22Rv1 (cell line): ENCODE measurements around the gene HLA-DQB1.
"Not testable (repeated sequence)": the region's sequence is repeated elsewhere in the genome, so short reads cannot be mapped to it uniquely, and the experiment has no call there.

Experiments
- H3K27ac ChIP-seq: fragments of 450-650 bp; 2 replicates; pipeline ENCODE4 v1.5.1; 2017
- ZFX ChIP-seq: fragments of 450-650 bp; IDR thresholded peaks from 2 replicates; pipeline ENCODE4 v1.6.1; 2017; ENCODE audit warnings: antibody characterized with exemption, borderline replicate concordance
- TF ChIP-seq, protein P1 (sequence below): fragments of 450-650 bp; IDR thresholded peaks from 2 replicates; pipeline ENCODE4 v1.5.1; 2017; ENCODE audit warnings: mild to moderate bottlenecking

HLA-DQB1 gene

DNA sequence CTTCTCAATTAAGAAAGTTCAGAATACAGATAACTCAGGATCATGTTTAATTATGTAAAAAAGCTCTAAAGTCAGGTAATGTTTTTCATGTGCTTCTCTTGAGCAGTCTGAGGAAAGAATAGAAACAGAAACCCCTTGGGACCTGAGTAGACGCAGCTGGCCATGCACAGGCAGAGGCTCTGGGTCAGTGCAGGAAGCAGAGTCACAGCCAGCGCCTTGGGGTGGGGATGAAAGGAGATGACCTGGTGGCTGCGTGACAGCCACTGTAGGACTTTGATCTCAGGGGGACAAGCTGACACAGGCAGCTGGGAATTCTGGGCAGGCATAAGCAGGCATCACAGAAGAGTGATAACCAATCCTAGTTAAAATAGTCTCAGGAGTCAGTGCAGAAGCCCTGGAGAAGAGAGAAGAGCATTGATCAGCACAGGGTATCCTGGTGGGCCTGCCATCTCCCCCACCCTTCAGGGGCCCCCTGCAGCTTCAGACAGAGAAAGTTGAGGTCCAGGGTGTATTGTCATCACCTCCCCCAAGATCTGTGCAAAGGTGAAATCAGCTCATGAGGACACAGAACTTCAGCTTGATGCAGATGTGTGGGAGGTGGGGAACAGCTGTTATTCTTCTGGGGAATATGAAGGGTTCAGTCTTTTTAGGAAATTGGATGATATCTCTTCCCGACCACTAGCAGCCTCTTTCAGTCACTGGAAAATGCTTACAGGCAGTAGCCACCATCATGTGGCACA lies 6.4 kb downstream of the HLA-DQB1 start:
- no peak for TF ChIP-seq ZFX
- TF ChIP-seq, protein P1, sequence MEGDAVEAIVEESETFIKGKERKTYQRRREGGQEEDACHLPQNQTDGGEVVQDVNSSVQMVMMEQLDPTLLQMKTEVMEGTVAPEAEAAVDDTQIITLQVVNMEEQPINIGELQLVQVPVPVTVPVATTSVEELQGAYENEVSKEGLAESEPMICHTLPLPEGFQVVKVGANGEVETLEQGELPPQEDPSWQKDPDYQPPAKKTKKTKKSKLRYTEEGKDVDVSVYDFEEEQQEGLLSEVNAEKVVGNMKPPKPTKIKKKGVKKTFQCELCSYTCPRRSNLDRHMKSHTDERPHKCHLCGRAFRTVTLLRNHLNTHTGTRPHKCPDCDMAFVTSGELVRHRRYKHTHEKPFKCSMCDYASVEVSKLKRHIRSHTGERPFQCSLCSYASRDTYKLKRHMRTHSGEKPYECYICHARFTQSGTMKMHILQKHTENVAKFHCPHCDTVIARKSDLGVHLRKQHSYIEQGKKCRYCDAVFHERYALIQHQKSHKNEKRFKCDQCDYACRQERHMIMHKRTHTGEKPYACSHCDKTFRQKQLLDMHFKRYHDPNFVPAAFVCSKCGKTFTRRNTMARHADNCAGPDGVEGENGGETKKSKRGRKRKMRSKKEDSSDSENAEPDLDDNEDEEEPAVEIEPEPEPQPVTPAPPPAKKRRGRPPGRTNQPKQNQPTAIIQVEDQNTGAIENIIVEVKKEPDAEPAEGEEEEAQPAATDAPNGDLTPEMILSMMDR = no peak
- H3K27ac ChIP-seq = no peak overlapping the region

DNA sequence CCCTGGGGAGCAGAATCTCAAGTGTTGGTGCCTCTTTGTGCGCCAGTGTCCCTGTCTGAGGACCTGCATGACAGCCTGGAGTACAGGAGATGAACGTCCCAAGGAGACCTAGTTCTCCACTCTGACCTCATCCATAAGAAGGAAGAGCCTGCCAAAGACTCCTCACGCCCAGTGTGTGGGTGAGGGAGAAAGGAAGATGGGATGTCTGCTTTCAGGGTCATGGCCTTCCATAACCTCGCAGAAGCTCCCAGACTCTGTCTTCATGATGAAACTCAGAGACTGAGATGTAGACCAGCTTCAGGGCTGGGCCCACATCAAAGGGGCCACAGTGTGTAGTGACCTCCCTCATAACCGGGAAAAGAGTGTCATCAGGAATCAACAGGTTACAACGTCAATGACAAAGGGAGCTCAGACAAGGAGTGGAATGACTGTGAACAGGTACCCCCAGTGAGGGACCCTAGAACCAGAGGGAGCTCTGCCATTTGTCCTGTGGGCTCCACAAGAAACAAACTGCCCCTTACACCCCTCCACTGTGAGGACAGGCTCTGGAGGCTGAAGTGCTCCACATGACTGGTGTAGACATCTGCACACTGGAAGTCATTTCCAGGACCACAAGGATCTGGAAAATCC lies 8.1 kb downstream of the HLA-DQB1 start:
- no peak overlapping the region for H3K27ac ChIP-seq
- TF ChIP-seq ZFX = no peak
- TF ChIP-seq, protein P1 = no peak

DNA sequence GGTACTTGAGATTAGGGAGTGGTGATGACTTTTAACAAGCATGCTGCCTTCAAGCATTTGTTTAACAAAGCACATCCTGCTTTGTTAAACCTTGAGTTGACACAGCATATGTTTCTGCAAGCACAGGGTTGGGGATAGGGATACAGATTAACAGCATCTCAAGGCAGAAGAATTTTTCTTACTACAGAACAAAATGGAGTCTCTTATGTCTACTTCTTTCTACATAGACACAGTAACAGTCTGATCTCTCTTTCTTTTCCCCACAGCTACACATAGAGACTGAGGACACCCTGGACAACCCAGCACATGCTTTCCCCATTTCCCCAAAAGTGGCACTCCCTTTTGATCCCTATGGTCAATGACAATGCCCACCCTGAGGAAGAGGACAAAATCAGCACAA lies 8.6 kb downstream of the HLA-DQB1 start:
- H3K27ac ChIP-seq = not testable (repeated sequence)

DNA sequence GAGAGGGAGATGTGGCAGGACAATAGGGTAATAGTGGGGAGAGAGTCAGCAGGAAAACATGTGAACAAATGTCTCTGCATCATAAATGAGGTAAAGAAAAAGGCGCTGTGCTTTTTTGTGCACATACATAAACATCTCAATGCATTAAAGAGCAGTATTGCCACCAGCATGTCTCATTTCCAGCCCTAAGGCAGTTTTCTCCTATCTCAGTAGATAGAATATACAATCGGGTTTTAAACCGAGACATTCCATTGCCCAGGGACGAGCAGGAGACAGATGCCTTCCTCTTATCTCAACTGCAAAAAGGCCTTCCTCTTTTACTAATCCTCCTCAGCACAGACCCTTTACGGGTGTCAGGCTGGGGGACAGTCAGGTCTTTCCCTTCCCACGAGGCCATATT lies 9.1 kb downstream of the HLA-DQB1 start:
- H3K27ac ChIP-seq = not testable (repeated sequence)

DNA sequence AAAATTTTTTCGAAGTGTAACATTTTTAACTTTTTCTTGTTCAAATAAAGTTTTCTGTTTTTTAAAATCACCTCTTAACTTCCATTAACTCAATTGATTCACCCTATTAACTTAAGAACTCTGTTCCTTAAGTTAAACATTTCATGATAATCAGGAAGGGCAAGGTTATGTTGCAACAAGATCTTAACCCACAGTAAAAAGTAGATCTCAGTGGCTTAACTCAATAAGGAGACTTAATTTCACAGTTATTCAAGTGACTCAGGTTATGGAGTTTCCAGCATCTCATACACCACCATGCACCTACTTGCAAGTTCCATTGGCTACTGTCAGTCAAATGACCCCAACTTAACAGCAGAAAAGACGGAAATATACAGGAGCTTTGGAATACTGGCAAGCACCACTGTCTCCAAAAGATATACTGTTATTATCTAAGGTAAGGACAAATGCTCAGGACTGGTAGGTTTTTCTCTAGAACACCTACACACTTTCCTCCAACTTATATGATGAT lies 11.2 kb downstream of the HLA-DQB1 start:
- TF ChIP-seq, protein P1 = no peak
- no peak for TF ChIP-seq ZFX
- no peak overlapping the region for H3K27ac ChIP-seq

DNA sequence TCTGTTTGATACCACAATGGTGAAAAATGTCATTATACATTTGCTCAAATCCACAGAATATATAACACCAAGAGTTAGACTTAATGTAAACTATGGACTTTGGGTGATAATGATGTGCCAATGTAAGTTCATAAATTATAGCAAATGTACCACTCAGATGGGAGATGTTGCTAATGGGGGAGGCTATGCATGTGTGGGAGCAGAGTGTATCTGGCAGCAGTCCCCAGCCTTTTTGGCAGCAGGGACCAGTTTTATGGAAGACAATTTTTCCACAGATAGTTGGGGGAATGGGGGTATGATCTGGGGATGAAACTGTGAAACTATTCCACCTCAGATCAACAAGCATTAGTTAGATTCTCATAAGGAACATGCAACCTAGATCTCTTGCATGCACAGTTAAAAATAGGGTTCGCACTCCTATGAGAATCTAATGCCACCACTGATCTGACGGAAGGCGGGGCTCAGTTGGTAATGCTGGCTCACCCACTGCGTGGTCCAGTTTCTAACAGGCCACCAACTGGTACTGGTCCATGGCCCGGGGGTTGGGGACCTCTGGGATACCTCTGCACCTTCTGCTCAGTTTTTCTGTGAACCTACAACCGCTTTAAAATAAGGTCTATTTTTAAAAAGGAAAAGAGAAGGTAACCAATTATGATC lies 21.3 kb downstream of the HLA-DQB1 start:
- no peak overlapping the region for H3K27ac ChIP-seq
- TF ChIP-seq ZFX = no peak
- TF ChIP-seq, protein P1 = no peak

DNA sequence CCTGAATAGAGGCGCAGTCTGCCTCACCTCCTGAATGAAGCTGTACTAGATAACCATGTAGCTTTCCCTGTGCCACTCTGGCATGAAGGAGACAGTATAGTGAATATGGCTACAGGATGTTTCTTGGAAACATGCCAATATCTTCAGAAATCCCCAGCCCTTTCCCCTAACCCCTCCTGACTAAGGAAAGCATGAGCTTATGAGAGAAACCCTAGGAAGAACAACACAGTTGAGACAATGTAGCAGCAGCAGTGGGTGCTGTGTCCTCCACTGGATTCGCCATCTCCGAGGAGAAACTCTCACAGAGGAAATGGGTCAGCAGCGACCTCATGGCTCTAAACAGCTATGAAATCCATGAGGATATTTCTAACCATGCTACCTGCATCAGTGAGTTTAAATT lies 22.6 kb downstream of the HLA-DQB1 start:
- TF ChIP-seq, protein P1 = no peak
- TF ChIP-seq ZFX = no peak
- no peak overlapping the region for H3K27ac ChIP-seq

DNA sequence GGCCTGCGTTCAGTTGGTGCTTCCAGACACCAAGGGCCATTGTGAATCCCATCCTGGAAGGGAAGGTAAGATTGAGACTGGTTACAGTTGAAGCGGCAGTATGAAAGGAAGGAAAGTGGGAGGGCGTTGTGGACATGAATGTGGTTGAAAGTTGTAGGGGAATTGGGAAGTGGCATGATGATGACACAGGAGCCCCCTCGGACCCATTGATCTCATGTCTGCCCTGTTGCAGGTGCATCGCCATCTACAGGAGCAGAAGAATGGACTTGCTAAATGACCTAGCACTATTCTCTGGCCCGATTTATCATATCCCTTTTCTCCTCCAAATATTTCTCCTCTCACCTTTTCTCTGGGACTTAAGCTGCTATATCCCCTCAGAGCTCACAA lies 23.7 kb downstream of the HLA-DQB1 start:
- TF ChIP-seq ZFX = no peak
- TF ChIP-seq, protein P1 = no peak
- no peak overlapping the region for H3K27ac ChIP-seq

DNA sequence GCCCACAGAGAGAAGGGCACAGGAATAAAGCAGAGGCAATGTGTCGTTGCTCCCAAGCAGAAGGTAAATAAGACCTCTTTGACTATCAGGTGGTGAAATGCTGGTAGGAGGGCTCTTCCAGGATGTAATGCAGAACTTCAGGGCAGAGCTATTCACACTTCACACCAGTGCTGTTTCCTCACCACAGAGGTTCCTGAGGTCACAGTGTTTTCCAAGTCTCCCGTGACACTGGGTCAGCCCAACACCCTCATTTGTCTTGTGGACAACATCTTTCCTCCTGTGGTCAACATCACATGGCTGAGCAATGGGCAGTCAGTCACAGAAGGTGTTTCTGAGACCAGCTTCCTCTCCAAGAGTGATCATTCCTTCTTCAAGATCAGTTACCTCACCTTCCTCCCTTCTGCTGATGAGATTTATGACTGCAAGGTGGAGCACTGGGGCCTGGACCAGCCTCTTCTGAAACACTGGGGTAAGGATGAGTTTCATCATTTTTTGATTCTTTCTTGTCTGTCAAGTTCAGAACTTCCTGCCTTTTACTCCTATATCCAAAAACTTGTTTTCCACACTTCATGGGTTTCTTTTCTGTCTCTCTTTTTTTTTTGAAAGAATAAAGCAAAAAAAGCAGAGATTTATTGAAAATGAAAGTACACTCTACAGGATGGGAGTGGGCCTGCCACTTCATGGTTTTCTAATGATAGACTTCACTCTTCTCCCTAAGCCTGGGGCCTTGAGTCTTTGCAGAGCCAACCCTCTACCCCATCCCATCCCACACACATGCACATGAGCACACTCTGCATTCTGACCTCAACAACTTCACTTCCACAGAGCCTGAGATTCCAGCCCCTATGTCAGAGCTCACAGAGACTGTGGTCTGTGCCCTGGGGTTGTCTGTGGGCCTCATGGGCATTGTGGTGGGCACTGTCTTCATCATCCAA lies 24.4 kb downstream of the HLA-DQB1 start:
- H3K27ac ChIP-seq = not testable (repeated sequence)
